PC-3 (cell line): ENCODE measurements around the gene LMO7. TPM values are rescaled to one million over a fixed set of nuclear protein-coding genes. Genes with fewer than 3 reads are reported as not detected.

ENCODE experiments used
- ATAC-seq: fragments of 200-7000 bp; cut with Tn5 transposase; 2 replicates; pipeline ENCODE4 v1.9.1; 2020; ENCODE audit warnings: mild to moderate bottlenecking, moderate library complexity
- BruUV-seq: library from RNA; stranded (reverse); fragments of 400-500 nt; replicated peaks from 2 replicates; lab custom pipeline; 2021; lab: Mats Ljungman, UMichigan
- CTCF ChIA-PET: fragments of 300-600 bp; sonication (Branson Sonifier 250); formaldehyde crosslinking; loops from one replicate; lab custom pipeline; 2022; ENCODE audit warnings: antibody characterized with exemption; lab: Charles Lee
- POLR2A ChIA-PET: fragments of 300-600 bp; sonication (Branson Sonifier 250); formaldehyde crosslinking; loops from one replicate; lab custom pipeline; 2022; ENCODE audit warnings: antibody characterized with exemption; ENCODE audit not compliant: unreplicated experiment; lab: Charles Lee
- DNase-seq: peaks from one replicate; pipeline ENCODE4 v3.0.0-alpha.2; 2015
- H2AFZ ChIP-seq: fragments of 300-600 bp; sonication (generic); 2 replicates; pipeline ENCODE4 v1.6.0; 2016; ENCODE audit warnings: antibody characterized with exemption, low read length
- H3F3A ChIP-seq: fragments of 300-600 bp; sonication (generic); one replicate; pipeline ENCODE4 v1.6.0; 2017; ENCODE audit warnings: antibody characterized with exemption, low read length, control low read depth, mild to moderate bottlenecking; ENCODE audit not compliant: unreplicated experiment
- H3K27ac ChIP-seq: fragments of 300-600 bp; sonication (generic); 2 replicates; pipeline ENCODE4 v1.5.1; 2016; ENCODE audit warnings: mild to moderate bottlenecking, low read length
- H3K27me3 ChIP-seq: fragments of 300-600 bp; sonication (generic); 2 replicates; pipeline ENCODE4 v1.6.1; 2016; ENCODE audit warnings: low read length, mixed read lengths
- H3K36me3 ChIP-seq: fragments of 300-600 bp; sonication (generic); 2 replicates; pipeline ENCODE4 v1.6.1; 2016; ENCODE audit warnings: low read depth, mixed run types, low read length, mixed read lengths
- H3K4me1 ChIP-seq: fragments of 300-600 bp; sonication (generic); 2 replicates; pipeline ENCODE4 v1.5.1; 2016; ENCODE audit warnings: low read length; ENCODE audit not compliant: insufficient read depth
- H3K4me2 ChIP-seq: fragments of 300-600 bp; sonication (generic); 2 replicates; pipeline ENCODE4 v1.6.0; 2016; ENCODE audit warnings: low read length
- H3K4me3 ChIP-seq: fragments of 300-600 bp; sonication (generic); 2 replicates; pipeline ENCODE4 v1.5.1; 2016; ENCODE audit warnings: mild to moderate bottlenecking, low read length, mixed read lengths
- H3K79me2 ChIP-seq: fragments of 300-600 bp; sonication (generic); 2 replicates; pipeline ENCODE4 v1.6.1; 2017; ENCODE audit warnings: low read length, mixed read lengths
- H3K9ac ChIP-seq: fragments of 300-600 bp; sonication (generic); 2 replicates; pipeline ENCODE4 v1.6.0; 2016; ENCODE audit warnings: mild to moderate bottlenecking, low read length
- H3K9me2 ChIP-seq: fragments of 300-600 bp; sonication (generic); replicated peaks from 2 replicates; pipeline ENCODE4 v1.6.1; 2016; ENCODE audit warnings: mixed run types, low read length, mixed read lengths
- H3K9me3 ChIP-seq: fragments of 300-600 bp; sonication (generic); 2 replicates; pipeline ENCODE4 v1.6.1; 2016; ENCODE audit warnings: low read length, mixed read lengths
- H4K20me1 ChIP-seq: fragments of 300-600 bp; sonication (generic); 2 replicates; pipeline ENCODE4 v1.6.1; 2016; ENCODE audit warnings: low read length, mixed read lengths
- CTCF ChIP-seq: fragments of 300-600 bp; sonication (generic); conservative IDR thresholded peaks from 2 replicates; pipeline ENCODE4 v1.5.1; 2017; ENCODE audit warnings: antibody characterized with exemption, low read depth, mild to moderate bottlenecking, low read length
- EZH2 ChIP-seq: fragments of 300-600 bp; sonication (generic); IDR thresholded peaks from one replicate; pipeline ENCODE4 v1.6.1; 2017; ENCODE audit warnings: antibody characterized with exemption, mild to moderate bottlenecking, low read length; ENCODE audit not compliant: unreplicated experiment
- EZH2phosphoT487 ChIP-seq: fragments of 300-600 bp; sonication (generic); IDR thresholded peaks from 2 replicates; pipeline ENCODE4 v1.6.1; 2018; ENCODE audit warnings: mild to moderate bottlenecking, antibody characterized with exemption, low read length, borderline replicate concordance
- intact Hi-C: fragments of 100-400 bp; cut with micrococcal nuclease; formaldehyde crosslinking; loops from 2 replicates; pipeline ENCODE4 v1.9.0; 2023
- total RNA-seq: library from RNA; depleted of rRNA; stranded (reverse); fragments of >200 nt; gene quantifications from 2 replicates; pipeline ENCODE4 v1.2.3, GENCODE V29; 2014

Gene LMO7
- total RNA-seq, 1 experiment from 2014 or later: 83.6 TPM

- no peaks in the 10 kb centered on the region for H3K27me3 ChIP-seq
- H4K20me1 ChIP-seq: peaks cover 5% of the 10 kb centered on the region; the same call in 1 of the 2 replicates
- ChIA-PET POLR2A (no interaction called here), CTCF (no interaction called here)
- ATAC-seq (no peak), DNase-seq (no peak)
- H3K4me3 ChIP-seq: no peak overlapping the region
- no peaks in the 10 kb centered on the region for H3K36me3 ChIP-seq
- H3K79me2 ChIP-seq: peaks cover 93% of the 10 kb centered on the region
- no peak overlapping the region for H2AFZ ChIP-seq
- no peak overlapping the region for H3K27ac ChIP-seq
- H3F3A ChIP-seq: no peaks in the 10 kb centered on the region
- BruUV-seq: no TSS peak
- no peak overlapping the region for H3K4me2 ChIP-seq
- H3K4me1 ChIP-seq: no peaks in the 10 kb centered on the region
- intact Hi-C loops: no loop called here
- H3K9me2 ChIP-seq: no peaks in the 10 kb centered on the region
- no peak for TF ChIP-seq CTCF
- no peak for TF ChIP-seq EZH2phosphoT487
- no peak for TF ChIP-seq EZH2
- H3K9me3 ChIP-seq: no peaks in the 10 kb centered on the region
- H3K9ac ChIP-seq: no peak overlapping the region
Observed at GRCh38 chr13:75643182-75643581, 7.1 kb downstream of the LMO7 start.

- Histone ChIP-seq H3F3A (no peaks in the 10 kb centered on the region), H4K20me1 (peaks cover 5% of the 10 kb centered on the region; the same call in 1 of the 2 replicates), H3K9me3 (no peaks in the 10 kb centered on the region), H3K27me3 (no peaks in the 10 kb centered on the region), H3K9me2 (no peaks in the 10 kb centered on the region), H2AFZ (no peak overlapping the region), H3K36me3 (no peaks in the 10 kb centered on the region), H3K27ac (no peak overlapping the region), H3K4me1 (no peaks in the 10 kb centered on the region), H3K4me2 (no peak overlapping the region), H3K9ac (no peak overlapping the region), H3K4me3 (no peak overlapping the region), H3K79me2 (peaks cover 92% of the 10 kb centered on the region)
- intact Hi-C loops: no loop called here
- ATAC-seq (no peak), DNase-seq (no peak)
- TF ChIP-seq CTCF: no peak
- TF ChIP-seq EZH2phosphoT487: no peak
- TF ChIP-seq EZH2: no peak
- no TSS peak for BruUV-seq
- ChIA-PET POLR2A (interaction anchor here (0.6 kb wide), 1 partner anchor 12 kb away, joined by 5 read pairs; no protein-coding TSS in a partner anchor), CTCF (no interaction called here)
Observed at GRCh38 chr13:75643693-75644092, 7.6 kb downstream of the LMO7 start.

GRCh38 chr13:75645141-75645540, 9.0 kb downstream of the LMO7 start:
- H3K27me3 ChIP-seq: no peaks in the 10 kb centered on the region
- TF ChIP-seq EZH2phosphoT487 (no peak), EZH2 (no peak), CTCF (no peak)
- H4K20me1 ChIP-seq: no peaks in the 10 kb centered on the region; the same call in 1 of the 2 replicates
- ChIA-PET CTCF (no interaction called here), POLR2A (no interaction called here)
- no peaks in the 10 kb centered on the region for H3K9me2 ChIP-seq
- H3K79me2 ChIP-seq: peaks cover 83% of the 10 kb centered on the region
- ATAC-seq: no peak
- H3F3A ChIP-seq: no peaks in the 10 kb centered on the region
- H3K4me2 ChIP-seq: no peak overlapping the region
- no peak overlapping the region for H3K9ac ChIP-seq
- no peaks in the 10 kb centered on the region for H3K9me3 ChIP-seq
- H2AFZ ChIP-seq: no peak overlapping the region
- no peak overlapping the region for H3K4me3 ChIP-seq
- intact Hi-C loops: no loop called here
- no peaks in the 10 kb centered on the region for H3K36me3 ChIP-seq
- DNase-seq: no peak
- no peak overlapping the region for H3K27ac ChIP-seq
- no TSS peak for BruUV-seq
- H3K4me1 ChIP-seq: no peaks in the 10 kb centered on the region
